Stimulated activated CD8-positive, alpha-beta memory T cell treated with anti-CD3 and anti-CD28 coated beads, Interleukin-2, amount 100 ng/mL, for 1 hour (primary cell): ENCODE results near the gene AGAP1.

Source experiments
- DNase-seq, 2 donors: peaks; one replicate each; pipeline ENCODE4 v3.0.0-alpha.2; 2020; ENCODE audit warnings: low read depth in 2 of 2

AGAP1 gene

GRCh38 chr2:235638541-235639427 lies 144.9 kb downstream of the AGAP1 start:
- DNase-seq = no peak

- DNase-seq = no peak
These were observed 145.6 kb downstream of the AGAP1 start for GRCh38 chr2:235639428-235639773.

DNA sequence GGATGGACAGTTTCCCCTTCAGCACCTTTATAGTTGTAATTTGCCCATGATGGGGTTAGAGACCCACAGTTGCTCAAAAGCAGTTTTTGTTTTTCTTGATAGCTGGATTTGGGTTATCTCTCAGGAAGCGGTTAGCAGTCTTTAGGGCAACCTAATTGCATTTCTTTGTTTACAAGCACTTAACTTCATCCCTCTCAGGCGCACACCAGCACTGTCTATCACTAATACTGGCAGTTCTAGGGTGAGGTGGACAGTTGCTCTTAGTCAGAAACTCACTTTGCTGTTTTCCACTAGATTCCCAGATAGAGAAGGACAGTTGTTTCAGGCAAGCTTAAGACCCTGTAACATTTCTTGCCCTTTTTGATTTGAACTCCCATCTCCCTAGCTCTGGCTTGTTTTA lies 146.0 kb downstream of the AGAP1 start:
- no peak for DNase-seq

- DNase-seq = no peak
These were observed 146.5 kb downstream of the AGAP1 start for GRCh38 chr2:235640377-235640776.

DNA sequence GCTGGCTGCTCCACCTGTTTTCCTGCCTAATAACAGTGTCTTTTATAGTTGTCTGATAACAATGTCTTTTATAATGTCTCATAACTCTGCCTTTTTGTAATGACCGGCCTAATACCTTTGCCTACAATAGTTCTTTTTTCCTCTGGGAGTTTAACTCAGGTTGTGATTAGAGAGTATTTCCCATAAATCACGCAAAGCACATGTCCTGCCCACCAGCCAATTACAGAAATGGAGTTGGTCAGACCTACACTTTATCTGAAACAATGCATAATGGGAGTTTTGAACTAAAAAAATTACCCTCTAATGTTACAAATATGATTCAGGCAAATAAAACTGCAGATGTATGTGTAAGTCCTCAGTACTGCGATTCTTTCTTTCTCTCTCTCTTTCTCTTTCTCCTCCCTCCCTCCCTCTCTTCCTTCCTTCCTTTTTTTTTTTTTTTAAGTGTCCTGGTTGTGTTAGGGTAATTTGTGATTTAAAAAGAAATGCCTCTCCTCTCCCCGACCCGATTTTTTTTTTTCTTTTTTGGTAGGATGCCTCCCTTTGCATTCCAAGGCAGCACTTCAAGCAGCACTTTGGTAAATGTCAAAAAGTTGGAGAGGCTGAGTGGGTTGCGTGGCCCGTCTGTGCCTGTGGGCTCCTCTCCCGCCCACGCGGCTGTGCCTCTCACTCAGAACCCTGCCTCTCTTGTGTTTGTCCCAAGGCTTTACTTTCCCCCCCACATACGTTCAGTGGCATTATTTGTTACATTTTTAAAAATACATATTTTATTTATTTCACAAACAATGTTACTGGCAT lies 147.3 kb downstream of the AGAP1 start:
- DNase-seq = no peak

DNA sequence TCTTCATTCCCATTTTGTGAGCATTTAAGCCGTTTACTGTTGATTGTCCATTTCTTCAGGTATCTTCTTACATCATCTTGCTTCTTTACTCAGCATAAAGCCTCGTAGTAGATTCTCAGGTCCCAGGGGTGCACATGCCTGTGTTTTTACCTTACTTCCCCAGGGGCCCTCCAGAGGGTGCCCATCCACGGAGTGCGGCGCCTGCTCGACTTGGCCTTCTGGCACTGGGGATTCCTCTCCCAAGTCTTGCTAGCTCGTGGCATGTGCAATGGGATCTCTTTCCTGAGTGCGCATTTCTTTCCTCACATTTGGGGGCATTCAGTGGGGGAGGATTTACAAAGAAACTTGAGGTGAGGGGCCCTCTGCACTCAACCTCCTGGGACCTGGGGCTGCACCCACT lies 148.1 kb downstream of the AGAP1 start:
- DNase-seq = no peak

GRCh38 chr2:235642446-235643098 lies 148.7 kb downstream of the AGAP1 start:
- no peak for DNase-seq

- no peak for DNase-seq
These were observed 150.1 kb downstream of the AGAP1 start for GRCh38 chr2:235643680-235644511.

DNA sequence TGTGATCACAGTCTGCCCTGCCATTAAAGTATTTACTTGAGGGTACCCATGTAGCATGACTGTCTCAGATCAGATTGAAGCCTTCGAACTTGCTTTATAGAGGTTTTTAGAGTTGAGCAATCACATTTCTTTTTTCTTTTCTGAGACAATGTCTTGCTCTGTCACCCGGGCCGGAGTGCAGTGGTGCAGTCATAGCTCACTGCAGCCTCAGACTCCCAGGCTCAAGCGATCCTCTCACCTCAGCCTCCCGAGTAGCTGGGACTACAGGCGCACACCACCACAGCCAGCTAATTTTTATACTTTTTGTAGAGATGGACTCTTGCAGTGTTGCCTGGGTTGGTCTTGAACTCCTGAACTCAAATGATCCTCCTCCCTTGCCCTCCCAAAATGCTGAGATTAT lies 153.4 kb downstream of the AGAP1 start:
- no peak for DNase-seq

DNA sequence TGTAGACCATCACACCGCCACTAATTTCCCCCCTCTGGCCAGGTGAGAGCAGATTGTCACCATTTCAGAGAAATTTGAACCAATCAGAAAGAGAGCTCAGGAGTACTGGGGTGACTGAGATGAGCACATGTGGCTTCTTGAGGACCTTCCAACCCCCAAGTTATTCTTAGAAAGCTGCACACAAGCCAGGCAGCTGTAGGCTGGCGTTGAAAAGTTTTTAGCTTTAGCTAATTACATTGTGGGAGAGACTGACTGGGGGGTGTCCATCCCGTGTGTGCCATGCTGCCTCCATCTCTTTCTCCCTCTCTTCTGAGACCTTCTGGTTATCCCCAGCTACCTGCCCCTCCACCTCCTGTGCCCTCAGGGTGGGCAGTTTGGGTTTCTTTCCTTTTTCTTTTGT lies 154.0 kb downstream of the AGAP1 start:
- DNase-seq = no peak

- no peak for DNase-seq
These were observed 155.6 kb downstream of the AGAP1 start for GRCh38 chr2:235649418-235649817.

DNA sequence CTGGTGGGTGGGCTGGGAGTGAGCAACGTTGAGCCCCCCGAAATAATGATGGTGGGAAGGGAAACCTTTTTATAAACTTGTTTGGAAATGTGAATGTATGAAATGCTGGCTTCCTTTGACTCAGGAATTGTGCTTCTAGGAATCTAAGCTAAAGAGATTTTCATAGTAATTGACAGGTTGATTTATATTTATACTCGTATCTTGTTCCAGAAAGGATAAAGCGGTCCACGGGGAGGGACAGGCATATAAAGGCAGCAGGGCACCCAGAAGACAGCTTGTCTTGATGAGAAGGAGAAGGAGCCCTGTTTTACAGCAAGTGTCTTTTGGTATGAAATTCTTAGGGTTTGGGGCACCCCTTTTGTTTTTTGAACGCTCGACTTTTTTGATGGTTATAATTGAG lies 157.8 kb downstream of the AGAP1 start:
- DNase-seq = no peak

- no peak for DNase-seq
These were observed 160.4 kb downstream of the AGAP1 start for GRCh38 chr2:235654103-235654813.

DNA sequence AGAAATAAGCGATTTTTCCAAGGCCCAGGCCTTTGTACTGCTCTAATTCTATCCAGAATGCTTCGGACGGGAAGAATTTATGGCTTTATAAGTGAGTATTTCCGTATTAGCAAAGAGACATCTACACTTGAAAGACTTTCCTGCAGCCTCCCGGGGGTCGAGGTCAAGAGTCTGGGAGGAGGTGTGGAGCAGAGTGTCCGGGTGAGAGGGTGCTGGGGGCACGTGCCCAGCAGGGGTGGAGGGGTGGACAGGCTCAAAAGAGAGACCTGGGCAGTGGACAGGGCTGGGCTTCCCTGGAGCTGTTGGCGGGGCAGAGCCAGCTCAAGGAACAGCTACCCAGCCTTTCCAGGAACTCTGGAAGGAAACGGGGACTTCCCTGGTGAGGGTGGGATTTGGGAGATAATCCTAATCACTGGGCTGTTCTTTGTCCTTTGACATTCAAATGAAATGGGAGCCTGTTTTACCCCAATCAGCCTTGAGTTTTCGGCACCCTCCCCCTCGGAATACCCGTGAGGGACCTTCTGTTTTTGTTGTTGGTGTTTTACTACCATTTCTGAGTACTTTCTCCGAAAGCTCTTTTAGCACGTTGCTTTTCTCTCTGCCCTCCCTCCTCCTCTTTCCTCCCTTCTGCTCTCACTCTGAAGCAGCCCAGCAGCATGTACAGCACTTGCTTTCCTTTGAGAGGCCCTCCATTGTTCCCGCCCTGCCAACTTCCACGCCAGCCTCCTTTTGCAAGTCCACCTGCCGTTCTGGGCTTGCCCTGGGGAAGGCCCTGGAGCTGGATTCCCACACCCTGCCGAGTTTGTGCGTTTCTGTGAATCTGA lies 164.7 kb downstream of the AGAP1 start:
- no peak for DNase-seq

DNA sequence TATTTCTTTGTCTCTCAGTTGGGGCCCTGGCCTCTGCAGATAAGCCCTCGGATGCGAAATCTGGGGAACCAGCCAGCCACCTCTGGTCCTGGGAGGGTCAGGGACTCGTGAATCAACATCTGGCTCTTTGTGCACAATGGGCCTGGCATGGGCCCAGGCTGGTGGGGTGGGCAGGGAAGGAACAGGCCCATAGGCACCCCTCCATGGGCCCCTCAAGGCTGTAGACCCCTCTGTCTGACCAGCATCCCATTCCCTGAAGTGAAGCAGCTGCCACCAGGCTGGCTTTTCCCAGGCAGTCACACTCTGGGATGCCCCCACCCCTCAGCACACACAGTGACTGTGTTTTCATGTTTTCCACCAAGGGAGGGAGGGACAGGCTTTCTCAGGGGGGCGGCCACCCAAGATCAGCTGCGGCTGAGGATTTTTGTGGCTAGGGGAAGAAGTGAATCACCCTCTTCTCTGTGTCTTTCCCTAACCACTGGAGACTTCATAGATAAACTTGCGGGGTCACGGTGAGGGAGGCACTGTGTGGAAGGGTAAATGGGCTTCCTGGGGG lies 166.0 kb downstream of the AGAP1 start:
- DNase-seq = no peak

- DNase-seq = no peak
These were observed 166.7 kb downstream of the AGAP1 start for GRCh38 chr2:235660484-235661082.

- DNase-seq = no peak
These were observed 167.5 kb downstream of the AGAP1 start for GRCh38 chr2:235661167-235661937.

GRCh38 chr2:235661952-235662351 lies 168.1 kb downstream of the AGAP1 start:
- no peak for DNase-seq

DNA sequence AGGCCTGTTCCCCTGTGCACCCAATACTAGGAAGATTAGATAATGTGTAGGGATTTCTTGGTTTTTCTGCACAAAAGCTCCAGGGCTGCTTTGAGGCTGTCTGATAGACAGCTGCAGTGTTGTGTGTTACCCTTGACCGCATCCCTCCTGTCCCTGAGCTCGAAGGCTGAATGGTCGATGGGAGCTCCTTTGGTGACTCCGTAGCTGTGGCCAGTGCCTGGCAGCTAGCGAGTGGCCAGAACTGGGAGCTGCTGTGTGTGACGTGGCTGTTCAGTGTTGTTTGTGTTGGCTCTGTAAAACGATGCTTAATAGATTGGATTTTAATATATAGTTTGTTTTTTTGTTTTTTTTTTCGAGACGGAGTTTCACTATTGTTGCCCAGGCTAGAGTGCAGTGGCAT lies 170.0 kb downstream of the AGAP1 start:
- no peak for DNase-seq
